Psoas muscle (tissue), 8 donors: ENCODE results near the gene MPDZ. TPM values are rescaled to one million over a fixed set of nuclear protein-coding genes. Genes with fewer than 3 reads are reported as not detected.

ENCODE experiments used
- ATAC-seq, 4 donors: fragments of 200-7000 bp; cut with Tn5 transposase; one replicate each; pipeline ENCODE4 v1.9.1; 2020; ENCODE audit warnings: moderate library complexity in 3 of 4, mild to moderate bottlenecking in 2 of 4
- DNase-seq, 2 donors: peaks; one replicate each; pipeline ENCODE4 v3.0.0-alpha.2; 2020
- H3K27ac ChIP-seq: fragments of 200-600 bp; one replicate; pipeline ENCODE4 v1.8.0; 2022
- H3K27me3 ChIP-seq, 3 donors: fragments of 200-600 bp in 1 of 3; one replicate each; pipeline versions ENCODE4 v1.6.1 to v1.8.0; 2013 to 2022; ENCODE audit warnings: low read length in 2 of 3, mild to moderate bottlenecking in 2 of 3, moderate library complexity in 1 of 3; ENCODE audit not compliant: insufficient read depth in 3 of 3
- H3K36me3 ChIP-seq, 2 donors: fragments of 200-600 bp in 1 of 2; one replicate each; pipeline versions ENCODE4 v1.6.1 to v1.8.0; 2013 to 2022; ENCODE audit warnings: low read depth in 1 of 2, mild to moderate bottlenecking in 1 of 2, moderate library complexity in 1 of 2; ENCODE audit not compliant: insufficient read depth in 1 of 2
- H3K4me1 ChIP-seq: fragments of 200-600 bp; one replicate; pipeline ENCODE4 v1.8.0; 2022
- H3K4me3 ChIP-seq: fragments of 200-600 bp; one replicate; pipeline ENCODE4 v1.8.0; 2022; ENCODE audit warnings: mild to moderate bottlenecking
- H3K9me3 ChIP-seq: fragments of 200-600 bp; one replicate; pipeline ENCODE4 v1.8.0; 2022
- CTCF ChIP-seq: fragments of 200-600 bp; IDR thresholded peaks from one replicate; pipeline ENCODE4 v1.8.0; 2022; ENCODE audit warnings: antibody characterized with exemption
- WGBS, 3 donors: extraction: QIAGEN DNeasy Blood & Tissue Kit; methylation state at CpG; one replicate each; pipeline versions ENCODE4 v1.1.6 to v1.1.7; 2013; 5-methylcytosine and 5-hydroxymethylcytosine counted together
- intact Hi-C, 2 donors: fragments of 100-400 bp; cut with DNase I; formaldehyde crosslinking; loops; one replicate each; pipeline versions ENCODE4 v1.11.0 to v1.14.2; 2022
- polyA plus RNA-seq, 3 donors: library from polyadenylated mRNA; stranded (reverse); fragments of 200-250 nt; gene quantifications; one replicate each; pipeline ENCODE4 v1.2.3, GENCODE V29; 2013
- total RNA-seq, 4 donors: library from RNA; stranded (reverse); fragmentation: NEBNext Ultra II Directional in 2 of 4; extraction: Animal tissue kit (Norgen Biotek cat#: 25700) in 2 of 4; gene quantifications; one replicate each; pipeline versions ENCODE4 v1.2.1 to v1.2.4, GENCODE V29; 2021 to 2023
- donor health status: healthy with polysubstance abuse.
- donor health status: DM: no; HTN: no; CAD: no; lungs with moderate emphysema.
- donor health status: Bipolar disorder and iron deficiency.
- donor health status: healthy.
- donor health status: DM: yes; HTN: yes; CAD: no.
- donor health status: DM: no; HTN: no; CAD: no.
- donor health status: DM: no; HTN: no; CAD: no.
- donor health status: DM: yes; HTN: yes; CAD: no.

Gene MPDZ
- total and polyA plus RNA-seq, 7 donors = 9.3 to 42.8 (median 23.1) TPM

GRCh38 chr9:13088720-13089427, 190.6 kb downstream of the MPDZ start:
- no peaks in the 10 kb centered on the region for H3K9me3 ChIP-seq
- no peak for DNase-seq
- no peaks in the 10 kb centered on the region for H3K36me3 ChIP-seq
- 18 to 20% (median 19%) methylated on average over 10 of the region's 10 CpGs for WGBS, 3 donors
- no peak overlapping the region for H3K27ac ChIP-seq
- intact Hi-C loops = loop anchor here (5.0 kb wide), 2 partner anchors 57 to 367 kb away; no protein-coding TSS in a partner anchor
- no peaks in the 10 kb centered on the region for H3K4me1 ChIP-seq
- peak in 3 of 4 donors; percentile 45 to 74 (median 61) for ATAC-seq
- no peak overlapping the region for H3K4me3 ChIP-seq
- no peaks in the 10 kb centered on the region for H3K27me3 ChIP-seq
- peak; percentile 77 for TF ChIP-seq CTCF

- 26 to 46% (median 30%) methylated on average over 1 of the region's 1 CpG for WGBS, 3 donors
- intact Hi-C loops = loop anchor here in 1 of 2 donors (5.0 kb wide), 1 partner anchor 382 kb away; no protein-coding TSS in a partner anchor
- Histone ChIP-seq H3K4me3 (no peak overlapping the region), H3K4me1 (no peaks in the 10 kb centered on the region), H3K27me3 (no peaks in the 10 kb centered on the region), H3K36me3 (no peaks in the 10 kb centered on the region), H3K27ac (no peak overlapping the region), H3K9me3 (no peaks in the 10 kb centered on the region)
- ATAC-seq = no peak
- TF ChIP-seq CTCF = no peak
- DNase-seq = no peak
Measured at GRCh38 chr9:13083963-13084528, 195.4 kb downstream of the MPDZ start.

GRCh38 chr9:13083366-13083765, 196.1 kb downstream of the MPDZ start:
- Histone ChIP-seq H3K9me3 (no peaks in the 10 kb centered on the region), H3K36me3 (no peaks in the 10 kb centered on the region), H3K27me3 (no peaks in the 10 kb centered on the region), H3K4me3 (no peak overlapping the region), H3K4me1 (no peaks in the 10 kb centered on the region), H3K27ac (no peak overlapping the region)
- ATAC-seq (no peak), DNase-seq (no peak)
- 67 to 69% (median 68%) methylated on average over 2 of the region's 2 CpGs for WGBS, 3 donors
- no peak for TF ChIP-seq CTCF
- intact Hi-C loops = loop anchor here in 1 of 2 donors (5.0 kb wide), 1 partner anchor 381 kb away; no protein-coding TSS in a partner anchor

- no peak for TF ChIP-seq CTCF
Measured at GRCh38 chr9:13082796-13083195, 196.7 kb downstream of the MPDZ start.

More at GRCh38 chr9:13082796-13083195, 196.7 kb downstream of the MPDZ start:
- Histone ChIP-seq H3K27ac (no peak overlapping the region), H3K9me3 (no peaks in the 10 kb centered on the region), H3K36me3 (no peaks in the 10 kb centered on the region), H3K4me3 (no peak overlapping the region), H3K27me3 (no peaks in the 10 kb centered on the region), H3K4me1 (no peaks in the 10 kb centered on the region)
- ATAC-seq = no peak
- 73 to 87% (median 87%) methylated on average over 2 of the region's 2 CpGs for WGBS, 3 donors
- intact Hi-C loops = loop anchor here in 1 of 2 donors (5.0 kb wide), 1 partner anchor 380 kb away; no protein-coding TSS in a partner anchor
- no peak for DNase-seq
